IMR-90 (cell line): ENCODE results near the gene COX19. TPM values are rescaled to one million over a fixed set of nuclear protein-coding genes. Genes with fewer than 3 reads are reported as not detected.

Source experiments
- ATAC-seq: fragments of 200-7000 bp; cut with Tn5 transposase; 2 replicates; pipeline ENCODE4 v1.9.1; 2020; ENCODE audit warnings: low read depth, mild to moderate bottlenecking, moderate library complexity
- BruUV-seq: library from RNA; stranded (reverse); fragments of 400-500 nt; replicated peaks from 2 replicates; lab custom pipeline; 2021; lab: Mats Ljungman, UMichigan
- CTCF ChIA-PET: fragments of 300-600 bp; formaldehyde crosslinking; extraction: SDS; loops from one replicate; lab custom pipeline; 2021; ENCODE audit warnings: antibody characterized with exemption; lab: Yijun Ruan, JAX
- POLR2A ChIA-PET: fragments of 300-600 bp; sonication (Branson Sonifier 250); formaldehyde crosslinking; loops from one replicate; lab custom pipeline; 2022; ENCODE audit warnings: antibody characterized with exemption; ENCODE audit not compliant: unreplicated experiment; lab: Charles Lee
- DNase-seq: peaks from one replicate; pipeline ENCODE4 v3.0.0; 2013
- H2AFZ ChIP-seq: replicated peaks from 2 replicates; pipeline ENCODE3; 2013; ENCODE audit warnings: low read length, mild to moderate bottlenecking; ENCODE audit not compliant: poor library complexity
- H2AK5ac ChIP-seq: 2 replicates; pipeline ENCODE4 v1.6.1; 2013; ENCODE audit warnings: low read depth, low read length, inconsistent platforms
- H2AK9ac ChIP-seq: replicated peaks from 2 replicates; pipeline ENCODE3; 2013; ENCODE audit warnings: mild to moderate bottlenecking, low read depth, low read length, moderate library complexity; ENCODE audit not compliant: poor library complexity
- H2BK120ac ChIP-seq: 2 replicates; pipeline ENCODE4 v1.6.1; 2013; ENCODE audit warnings: low read depth, low read length, inconsistent platforms
- H2BK15ac ChIP-seq: 3 replicates; pipeline ENCODE4 v1.6.1; 2013; ENCODE audit warnings: low read depth, low read length, inconsistent platforms
- H2BK20ac ChIP-seq: 2 replicates; pipeline ENCODE4 v1.6.1; 2013; ENCODE audit warnings: low read depth, mild to moderate bottlenecking, inconsistent platforms, low read length, moderate library complexity
- H2BK5ac ChIP-seq: 2 replicates; pipeline ENCODE4 v1.6.1; 2013; ENCODE audit warnings: mild to moderate bottlenecking, low read depth, low read length, inconsistent platforms; ENCODE audit not compliant: poor library complexity, severe bottlenecking
- H3K14ac ChIP-seq: replicated peaks from 2 replicates; pipeline ENCODE4 v1.6.1; 2013; ENCODE audit warnings: low read depth, low read length, inconsistent platforms
- H3K18ac ChIP-seq: 2 replicates; pipeline ENCODE4 v1.6.1; 2013; ENCODE audit warnings: low read depth, low read length, control low read depth
- H3K23ac ChIP-seq: 2 replicates; pipeline ENCODE4 v1.6.1; 2013; ENCODE audit warnings: low read depth, low read length, inconsistent platforms
- H3K27ac ChIP-seq: 2 replicates; pipeline ENCODE4 v1.5.1; 2013; ENCODE audit warnings: mild to moderate bottlenecking, control low read depth, low read length; ENCODE audit not compliant: insufficient read depth
- H3K27me3 ChIP-seq: 2 replicates; pipeline ENCODE4 v1.6.1; 2013; ENCODE audit warnings: low read length; ENCODE audit not compliant: control insufficient read depth, insufficient read depth
- H3K36me3 ChIP-seq: 2 replicates; pipeline ENCODE4 v1.6.1; 2013; ENCODE audit warnings: low read length, mixed read lengths; ENCODE audit not compliant: control insufficient read depth, insufficient read depth
- H3K4ac ChIP-seq: 2 replicates; pipeline ENCODE4 v1.6.1; 2013; ENCODE audit warnings: low read depth, low read length, inconsistent platforms
- H3K4me1 ChIP-seq: 2 replicates; pipeline ENCODE4 v1.6.1; 2013; ENCODE audit warnings: low read length, mixed read lengths; ENCODE audit not compliant: control insufficient read depth, insufficient read depth
- H3K4me2 ChIP-seq: 2 replicates; pipeline ENCODE4 v1.6.1; 2013; ENCODE audit warnings: low read depth, mild to moderate bottlenecking, control low read depth, low read length, moderate library complexity
- H3K4me3 ChIP-seq: 2 replicates; pipeline ENCODE4 v1.5.1; 2013; ENCODE audit warnings: low read depth, mild to moderate bottlenecking, control low read depth, low read length, moderate library complexity; ENCODE audit not compliant: insufficient read depth
- H3K56ac ChIP-seq: 2 replicates; pipeline ENCODE4 v1.6.1; 2013; ENCODE audit warnings: low read length, inconsistent platforms; ENCODE audit not compliant: insufficient read depth; ENCODE audit errors: extremely low read depth
- H3K79me1 ChIP-seq, 2 experiments: 2 replicates each; pipeline ENCODE4 v1.6.1; 2013; ENCODE audit warnings: low read length in 2 of 2, inconsistent platforms in 1 of 2, low read depth in 1 of 2
- H3K9ac ChIP-seq: 2 replicates; pipeline ENCODE4 v1.6.1; 2013; ENCODE audit warnings: low read depth, low read length, control low read depth
- H3K9me1 ChIP-seq: 2 replicates; pipeline ENCODE4 v1.6.1; 2013; ENCODE audit warnings: low read length, inconsistent platforms; ENCODE audit not compliant: insufficient read depth
- H3K9me3 ChIP-seq: 2 replicates; pipeline ENCODE4 v1.6.1; 2013; ENCODE audit warnings: low read length; ENCODE audit not compliant: control insufficient read depth, insufficient read depth
- H4K20me1 ChIP-seq: 2 replicates; pipeline ENCODE4 v1.6.1; 2013; ENCODE audit warnings: low read length, inconsistent platforms; ENCODE audit not compliant: insufficient read depth
- H4K5ac ChIP-seq: 2 replicates; pipeline ENCODE4 v1.6.1; 2013; ENCODE audit warnings: mild to moderate bottlenecking, low read depth, low read length, control low read depth
- H4K8ac ChIP-seq, 2 experiments: 2 replicates each; pipeline ENCODE4 v1.6.1; 2013; ENCODE audit warnings: low read depth in 2 of 2, low read length in 2 of 2, control low read depth in 1 of 2, inconsistent platforms in 1 of 2
- H4K91ac ChIP-seq: 2 replicates; pipeline ENCODE4 v1.6.1; 2013; ENCODE audit warnings: low read depth, low read length, inconsistent platforms; ENCODE audit not compliant: insufficient read depth
- CHD1 ChIP-seq: IDR thresholded peaks from 2 replicates; pipeline ENCODE4 v1.6.1; 2012; ENCODE audit warnings: low read depth, low read length, improper control_type of control experiment
- FOS ChIP-seq: fragments of 150-350 bp; IDR thresholded peaks from 2 replicates; pipeline ENCODE4 v1.6.1; 2016; ENCODE audit warnings: low read depth, low read length
- MAFK ChIP-seq: IDR thresholded peaks from 2 replicates; pipeline ENCODE4 v1.6.1; 2012; ENCODE audit warnings: low read depth, low read length, improper control_type of control experiment
- MAZ ChIP-seq: IDR thresholded peaks from 2 replicates; pipeline ENCODE4 v1.6.1; 2012; ENCODE audit warnings: low read depth, mild to moderate bottlenecking, low read length, improper control_type of control experiment, moderate library complexity, borderline replicate concordance
- MXI1 ChIP-seq: IDR thresholded peaks from 2 replicates; pipeline ENCODE4 v1.6.1; 2012; ENCODE audit warnings: low read depth, mild to moderate bottlenecking, low read length, moderate library complexity, borderline replicate concordance
- NFE2L2 ChIP-seq: fragments of 150-350 bp; IDR thresholded peaks from 2 replicates; pipeline ENCODE4 v1.6.1; 2016; ENCODE audit warnings: low read depth, mild to moderate bottlenecking, low read length
- POLR2A ChIP-seq: IDR thresholded peaks from 2 replicates; pipeline ENCODE4 v1.6.1; 2012; ENCODE audit warnings: mild to moderate bottlenecking, low read depth, low read length
- RAD21 ChIP-seq: IDR thresholded peaks from 2 replicates; pipeline ENCODE4 v1.6.1; 2012; ENCODE audit warnings: low read length, improper control_type of control experiment
- RFX5 ChIP-seq: IDR thresholded peaks from 2 replicates; pipeline ENCODE4 v1.8.0; 2012; ENCODE audit warnings: low read depth, mild to moderate bottlenecking, low read length, moderate library complexity
- WGBS, 2 experiments: methylation state at CpG; one replicate each; pipeline versions ENCODE4 v1.1.5 to v1.1.7; 2013; ENCODE audit warnings: missing lambda C conversion rate in 2 of 2; ENCODE audit not compliant: insufficient read length in 1 of 2; ENCODE audit errors: extremely low coverage in 2 of 2; 5-methylcytosine and 5-hydroxymethylcytosine counted together
- dilution Hi-C: fragments of 300-500 bp; cut with HindIII; formaldehyde crosslinking; loops from one replicate; pipeline ENCODE4 v1.14.3; 2018; ENCODE audit warnings: low sequenced_read_pairs; ENCODE audit not compliant: unreplicated experiment
- in situ Hi-C: fragments of 300-500 bp; cut with MboI; formaldehyde crosslinking; loops from 3 replicates; pipeline ENCODE4 v1.14.3; 2019; ENCODE audit warnings: low sequenced_read_pairs, inconsistent platforms, mixed read lengths
- intact Hi-C: fragments of 100-400 bp; cut with micrococcal nuclease; formaldehyde crosslinking; loops from 2 replicates; pipeline ENCODE4 v1.10.0; 2022
- polyA plus RNA-seq, 3 experiments: library from polyadenylated mRNA; depleted of rRNA; stranded (reverse); fragments of >200 nt; gene quantifications; 2 replicates each; pipeline ENCODE4 v1.2.3, GENCODE V29; 2012; ENCODE audit warnings: low replicate concordance in 1 of 3
- total RNA-seq: library from RNA; depleted of rRNA; stranded (reverse); fragments of >200 nt; gene quantifications from 2 replicates; pipeline ENCODE4 v1.2.3, GENCODE V29; 2012
- TF ChIP-seq, protein P1 (sequence below): fragments of 150-350 bp; IDR thresholded peaks from 2 replicates; pipeline ENCODE4 v1.6.1; 2017; ENCODE audit warnings: mild to moderate bottlenecking, antibody characterized with exemption, low read length, low read depth
- TF ChIP-seq, protein P2 (sequence below): fragments of 150-350 bp; IDR thresholded peaks from 2 replicates; pipeline ENCODE4 v1.6.1; 2016; ENCODE audit warnings: low read depth, mild to moderate bottlenecking, low read length, moderate library complexity, borderline replicate concordance
- TF ChIP-seq, protein P3 (sequence below): conservative IDR thresholded peaks from 2 replicates; pipeline ENCODE4 v1.5.1; 2012; ENCODE audit warnings: mild to moderate bottlenecking, low read depth, low read length, improper control_type of control experiment

The COX19 gene
- total and polyA plus RNA-seq, 2 of the 4 experiments (the other 2 are of a cell fraction), result 3.9 to 7.3 TPM

DNA sequence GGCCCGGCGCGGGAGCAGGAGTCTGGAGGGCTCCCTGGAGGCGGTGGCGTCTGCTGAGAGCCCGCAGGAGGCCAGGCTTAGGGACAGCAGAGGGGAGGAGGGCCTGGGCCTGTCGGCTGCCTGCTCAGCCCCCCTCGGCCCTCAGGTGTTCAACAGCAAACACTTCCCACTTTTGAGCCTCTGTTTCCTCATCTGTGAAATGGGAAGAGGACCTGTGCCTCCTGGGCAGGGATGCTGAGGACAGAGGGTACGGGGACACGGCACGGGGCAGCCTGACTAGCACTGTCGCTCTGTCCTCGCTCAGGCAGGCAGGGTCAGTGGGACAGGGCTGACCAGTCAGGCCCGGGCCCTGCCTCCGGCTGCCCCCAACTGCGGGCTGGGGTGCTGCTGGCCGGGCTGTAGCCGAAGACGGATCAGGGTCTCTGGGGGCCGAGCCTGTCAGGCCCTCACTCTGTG lies 8.3 kb upstream of the COX19 start:
- Histone ChIP-seq H3K14ac (no peak overlapping the region), H3K4me1 (no peaks in the 10 kb centered on the region; the same call in 1 of the 2 replicates), H3K56ac (no peak overlapping the region), H3K4me2 (no peak overlapping the region), H3K79me1 (no peaks in the 10 kb centered on the region), H4K20me1 (no peaks in the 10 kb centered on the region), H4K8ac (no peak overlapping the region), H2BK15ac (no peak overlapping the region), H3K27me3 (no peaks in the 10 kb centered on the region; the same call in 1 of the 2 replicates), H3K27ac (no peak overlapping the region), H2AFZ (no peak overlapping the region), H2BK5ac (no peak overlapping the region), H4K5ac (no peak overlapping the region), H3K4ac (no peak overlapping the region), H4K91ac (no peak overlapping the region), H2AK9ac (no peak overlapping the region), H3K4me3 (no peak overlapping the region), H2AK5ac (no peak overlapping the region), H3K18ac (no peak overlapping the region), H3K9me3 (no peaks in the 10 kb centered on the region), H2BK120ac (no peak overlapping the region), H3K9me1 (no peaks in the 10 kb centered on the region), H3K23ac (no peak overlapping the region), H3K9ac (no peak overlapping the region), H2BK20ac (no peak overlapping the region), H3K36me3 (no peaks in the 10 kb centered on the region)
- TF ChIP-seq, protein P1, sequence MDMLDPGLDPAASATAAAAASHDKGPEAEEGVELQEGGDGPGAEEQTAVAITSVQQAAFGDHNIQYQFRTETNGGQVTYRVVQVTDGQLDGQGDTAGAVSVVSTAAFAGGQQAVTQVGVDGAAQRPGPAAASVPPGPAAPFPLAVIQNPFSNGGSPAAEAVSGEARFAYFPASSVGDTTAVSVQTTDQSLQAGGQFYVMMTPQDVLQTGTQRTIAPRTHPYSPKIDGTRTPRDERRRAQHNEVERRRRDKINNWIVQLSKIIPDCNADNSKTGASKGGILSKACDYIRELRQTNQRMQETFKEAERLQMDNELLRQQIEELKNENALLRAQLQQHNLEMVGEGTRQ, result no peak
- TF ChIP-seq MAFK, result no peak
- no peak for TF ChIP-seq POLR2A
- no peak for TF ChIP-seq RFX5
- TF ChIP-seq CHD1, result no peak
- TF ChIP-seq MXI1, result no peak
- no peak for TF ChIP-seq MAZ
- TF ChIP-seq NFE2L2, result no peak
- no peak for TF ChIP-seq RAD21
- TF ChIP-seq, protein P2, sequence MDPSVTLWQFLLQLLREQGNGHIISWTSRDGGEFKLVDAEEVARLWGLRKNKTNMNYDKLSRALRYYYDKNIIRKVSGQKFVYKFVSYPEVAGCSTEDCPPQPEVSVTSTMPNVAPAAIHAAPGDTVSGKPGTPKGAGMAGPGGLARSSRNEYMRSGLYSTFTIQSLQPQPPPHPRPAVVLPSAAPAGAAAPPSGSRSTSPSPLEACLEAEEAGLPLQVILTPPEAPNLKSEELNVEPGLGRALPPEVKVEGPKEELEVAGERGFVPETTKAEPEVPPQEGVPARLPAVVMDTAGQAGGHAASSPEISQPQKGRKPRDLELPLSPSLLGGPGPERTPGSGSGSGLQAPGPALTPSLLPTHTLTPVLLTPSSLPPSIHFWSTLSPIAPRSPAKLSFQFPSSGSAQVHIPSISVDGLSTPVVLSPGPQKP, result no peak
- TF ChIP-seq FOS, result no peak
- TF ChIP-seq, protein P3, sequence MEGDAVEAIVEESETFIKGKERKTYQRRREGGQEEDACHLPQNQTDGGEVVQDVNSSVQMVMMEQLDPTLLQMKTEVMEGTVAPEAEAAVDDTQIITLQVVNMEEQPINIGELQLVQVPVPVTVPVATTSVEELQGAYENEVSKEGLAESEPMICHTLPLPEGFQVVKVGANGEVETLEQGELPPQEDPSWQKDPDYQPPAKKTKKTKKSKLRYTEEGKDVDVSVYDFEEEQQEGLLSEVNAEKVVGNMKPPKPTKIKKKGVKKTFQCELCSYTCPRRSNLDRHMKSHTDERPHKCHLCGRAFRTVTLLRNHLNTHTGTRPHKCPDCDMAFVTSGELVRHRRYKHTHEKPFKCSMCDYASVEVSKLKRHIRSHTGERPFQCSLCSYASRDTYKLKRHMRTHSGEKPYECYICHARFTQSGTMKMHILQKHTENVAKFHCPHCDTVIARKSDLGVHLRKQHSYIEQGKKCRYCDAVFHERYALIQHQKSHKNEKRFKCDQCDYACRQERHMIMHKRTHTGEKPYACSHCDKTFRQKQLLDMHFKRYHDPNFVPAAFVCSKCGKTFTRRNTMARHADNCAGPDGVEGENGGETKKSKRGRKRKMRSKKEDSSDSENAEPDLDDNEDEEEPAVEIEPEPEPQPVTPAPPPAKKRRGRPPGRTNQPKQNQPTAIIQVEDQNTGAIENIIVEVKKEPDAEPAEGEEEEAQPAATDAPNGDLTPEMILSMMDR, result no peak
- WGBS, 2 experiments, result 88% methylated on average over 15 of the region's 20 CpGs; no CpG with 5 or more reads in 1 of the 2 experiments
- ATAC-seq, result no peak
- POLR2A ChIA-PET, result no interaction called here
- dilution Hi-C loops (no loop called here), in situ Hi-C loops (no loop called here), intact Hi-C loops (no loop called here)
- DNase-seq, result no peak
- CTCF ChIA-PET, result no interaction called here
- no TSS peak for BruUV-seq
